NCI-H82 treated with DMSO at 0.1 percent for 48 hours (cell line): ENCODE data around the gene ABLIM3.

Experiments
- DNase-seq: peaks from one replicate; lab custom pipeline; 2025; ENCODE audit not compliant: unreplicated experiment; lab: John Stamatoyannopoulos, UW

ABLIM3 gene

DNA sequence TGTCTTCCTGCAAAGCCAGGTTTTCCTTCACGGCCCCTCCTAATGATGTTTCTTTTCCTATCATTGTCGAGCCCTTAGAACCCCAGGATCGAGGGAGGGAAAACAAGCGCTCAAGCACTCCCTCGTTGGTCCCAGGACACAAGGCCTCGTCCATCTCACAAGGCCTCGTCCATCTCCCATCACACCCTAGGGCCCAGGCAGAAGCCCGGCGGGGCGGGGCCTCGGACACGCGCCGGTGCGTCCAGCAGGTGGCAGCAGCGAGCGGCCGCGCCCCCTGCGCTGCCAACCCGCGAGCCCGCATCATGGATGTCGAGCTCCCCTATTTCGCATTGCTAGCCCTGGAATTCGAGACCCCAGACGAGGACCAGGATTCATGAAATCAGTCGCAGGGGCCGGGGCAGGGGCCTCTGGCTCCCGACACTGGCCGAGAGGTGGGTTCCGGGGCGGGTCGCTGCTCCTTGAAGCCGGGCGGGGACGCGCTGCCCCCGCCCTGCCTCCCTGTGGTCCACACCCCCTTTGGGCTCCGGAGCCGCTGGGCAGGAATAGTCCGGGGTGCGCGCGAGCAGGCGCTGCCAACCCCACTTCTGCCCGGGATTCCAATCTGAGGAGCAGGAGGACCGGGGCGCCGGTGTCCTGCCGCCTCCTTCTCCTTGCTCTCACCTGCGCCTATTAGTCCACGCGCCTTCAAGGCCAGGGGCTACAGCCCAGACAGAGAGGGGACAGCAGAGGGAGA is at the start of gene ABLIM3:
ABLIM3 (plus strand) TSS at position 270 of the 733 bp plus-strand sequence. CDS start 603 bp downstream, outside the sequence.
- no peak for DNase-seq

DNA sequence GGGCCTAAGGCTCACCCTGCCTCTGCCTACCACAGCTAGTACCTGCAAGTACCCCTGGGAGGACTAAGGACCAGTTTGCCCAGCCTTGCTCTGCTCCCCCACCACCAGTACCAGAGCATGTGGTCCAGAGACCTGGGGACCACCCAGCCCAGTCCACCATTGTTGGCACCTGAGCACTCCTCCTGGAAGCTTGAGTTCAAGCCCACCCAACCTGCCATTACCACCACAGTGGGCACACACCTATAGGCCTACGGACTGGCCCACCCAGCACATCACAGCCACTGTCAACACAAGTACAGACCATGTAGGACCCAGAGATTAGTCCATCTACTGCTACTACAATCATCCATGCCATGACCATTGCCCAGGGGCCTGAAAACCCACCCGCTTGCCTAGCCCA is 47.7 kb upstream of the ABLIM3 start:
- no peak for DNase-seq

DNA sequence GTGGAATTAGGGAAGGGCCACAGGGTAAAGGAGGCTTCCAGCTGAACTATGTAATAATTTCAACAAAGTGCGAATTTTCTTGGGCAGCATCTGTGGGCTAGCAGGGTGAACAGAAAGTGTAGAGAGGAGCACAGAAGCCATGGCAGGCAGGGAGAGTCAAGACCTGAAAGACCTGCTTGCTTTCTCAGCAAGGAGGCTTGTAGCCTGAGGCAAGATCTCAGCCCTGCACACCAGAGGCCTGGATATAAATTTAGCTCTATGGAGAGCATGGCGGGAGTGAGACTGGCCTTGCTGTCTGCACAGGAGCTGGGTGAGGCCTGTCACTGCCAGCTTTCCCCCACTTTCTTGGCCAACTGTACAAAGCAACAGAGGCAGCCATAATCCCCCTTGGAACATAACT is 46.3 kb upstream of the ABLIM3 start:
- DNase-seq: no peak

DNA sequence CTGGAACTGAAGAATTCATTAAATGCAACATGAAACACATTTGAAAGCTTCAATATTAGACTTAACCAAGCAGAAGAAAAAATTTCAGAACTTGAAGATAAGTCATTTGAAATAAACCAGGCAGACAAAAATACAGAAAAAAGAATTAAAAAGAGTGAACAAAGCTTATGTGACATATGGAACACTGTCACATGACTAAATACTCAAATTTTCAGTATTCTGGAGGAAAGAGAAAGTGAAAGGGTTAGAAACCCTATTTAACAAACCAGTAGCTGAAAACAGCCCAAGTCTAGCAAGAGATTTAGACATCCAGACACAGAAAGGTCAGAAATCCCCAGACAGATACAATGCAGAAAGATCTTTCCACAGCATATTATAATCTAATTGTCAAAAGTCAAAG is 41.4 kb upstream of the ABLIM3 start:
- DNase-seq: no peak

DNA sequence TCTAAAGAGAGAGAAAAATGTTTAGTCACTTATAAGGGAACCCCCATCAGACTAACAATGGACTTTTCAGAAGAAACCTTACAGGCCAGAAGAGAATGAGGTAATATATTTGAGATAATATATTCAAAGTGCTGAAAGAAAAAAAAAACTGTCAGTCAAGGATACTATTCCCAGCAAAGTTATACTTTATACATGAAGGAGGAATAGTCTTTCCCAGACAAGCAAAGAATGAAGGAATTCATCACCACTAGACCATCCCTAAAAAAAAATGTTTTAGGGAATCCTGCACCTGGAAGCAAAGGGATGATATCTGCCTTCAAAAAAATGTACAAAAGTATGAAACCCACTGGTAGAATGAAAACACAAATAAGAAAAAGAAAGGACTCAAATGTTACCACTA is 41.0 kb upstream of the ABLIM3 start:
- no peak for DNase-seq

DNA sequence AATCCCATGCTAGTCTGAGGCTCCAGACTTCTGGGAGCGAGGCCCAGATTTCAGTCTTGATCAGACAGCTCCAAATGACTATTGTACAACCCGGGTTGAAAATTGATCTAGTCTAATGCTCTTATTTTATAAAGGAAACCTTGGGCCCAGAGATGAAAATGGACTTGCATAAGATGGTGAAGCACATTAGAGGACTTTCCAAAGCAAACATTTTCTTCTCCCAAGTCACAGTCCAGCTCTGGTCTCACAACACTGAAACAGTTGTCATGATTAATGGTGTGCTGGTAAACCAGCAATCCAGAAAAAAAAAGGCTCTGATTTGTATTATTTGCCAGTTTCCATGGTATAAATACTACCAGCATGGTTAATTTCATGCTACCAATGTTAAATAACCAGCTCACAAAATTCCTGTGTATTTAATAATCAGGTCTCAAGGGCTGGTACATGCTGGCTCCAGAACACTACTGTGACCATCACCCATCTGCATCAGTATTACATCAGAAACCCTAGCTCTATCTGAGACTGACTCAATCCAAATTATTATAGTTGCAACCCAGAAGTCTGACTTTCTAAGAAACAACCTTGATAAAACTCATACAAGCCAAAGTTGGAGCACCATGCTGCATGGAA is 32.5 kb upstream of the ABLIM3 start:
- no peak for DNase-seq

DNA sequence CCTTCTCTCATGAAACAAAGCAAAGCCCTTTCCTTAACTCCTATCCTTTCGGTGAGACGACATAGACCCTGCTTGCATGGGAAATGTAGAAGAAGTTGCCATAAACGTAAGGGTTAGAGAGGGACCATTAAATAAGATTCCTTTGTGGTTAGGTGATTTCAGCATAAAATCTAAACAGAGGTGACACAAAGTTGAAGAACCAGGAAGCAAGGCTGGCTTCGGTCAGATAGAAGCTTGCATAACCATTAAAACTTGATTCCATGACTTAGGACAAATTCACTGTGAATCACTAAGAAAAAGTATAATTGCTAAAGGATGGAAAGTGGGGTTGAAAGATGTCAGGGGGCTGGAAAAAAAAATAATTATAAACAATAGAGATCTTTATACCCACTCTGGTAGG is 30.9 kb upstream of the ABLIM3 start:
- no peak for DNase-seq

DNA sequence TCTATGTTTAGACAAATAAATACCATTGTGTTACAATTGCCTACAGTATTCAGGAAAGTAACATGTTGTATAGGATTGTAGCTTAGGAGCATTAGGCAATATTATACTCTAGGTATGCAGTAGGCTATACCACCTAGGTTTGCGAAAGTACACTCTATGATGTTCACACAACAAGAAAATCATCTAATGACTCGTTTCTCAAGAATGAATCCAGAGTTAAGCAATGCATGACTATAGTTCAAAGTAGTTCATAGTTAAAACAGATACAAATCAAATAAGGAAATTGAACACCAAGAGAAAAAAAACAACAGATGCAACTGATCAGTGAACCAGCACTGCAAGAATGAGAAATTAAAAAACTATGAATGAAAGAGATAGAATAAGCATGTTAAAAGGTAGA is 27.6 kb upstream of the ABLIM3 start:
- no peak for DNase-seq

DNA sequence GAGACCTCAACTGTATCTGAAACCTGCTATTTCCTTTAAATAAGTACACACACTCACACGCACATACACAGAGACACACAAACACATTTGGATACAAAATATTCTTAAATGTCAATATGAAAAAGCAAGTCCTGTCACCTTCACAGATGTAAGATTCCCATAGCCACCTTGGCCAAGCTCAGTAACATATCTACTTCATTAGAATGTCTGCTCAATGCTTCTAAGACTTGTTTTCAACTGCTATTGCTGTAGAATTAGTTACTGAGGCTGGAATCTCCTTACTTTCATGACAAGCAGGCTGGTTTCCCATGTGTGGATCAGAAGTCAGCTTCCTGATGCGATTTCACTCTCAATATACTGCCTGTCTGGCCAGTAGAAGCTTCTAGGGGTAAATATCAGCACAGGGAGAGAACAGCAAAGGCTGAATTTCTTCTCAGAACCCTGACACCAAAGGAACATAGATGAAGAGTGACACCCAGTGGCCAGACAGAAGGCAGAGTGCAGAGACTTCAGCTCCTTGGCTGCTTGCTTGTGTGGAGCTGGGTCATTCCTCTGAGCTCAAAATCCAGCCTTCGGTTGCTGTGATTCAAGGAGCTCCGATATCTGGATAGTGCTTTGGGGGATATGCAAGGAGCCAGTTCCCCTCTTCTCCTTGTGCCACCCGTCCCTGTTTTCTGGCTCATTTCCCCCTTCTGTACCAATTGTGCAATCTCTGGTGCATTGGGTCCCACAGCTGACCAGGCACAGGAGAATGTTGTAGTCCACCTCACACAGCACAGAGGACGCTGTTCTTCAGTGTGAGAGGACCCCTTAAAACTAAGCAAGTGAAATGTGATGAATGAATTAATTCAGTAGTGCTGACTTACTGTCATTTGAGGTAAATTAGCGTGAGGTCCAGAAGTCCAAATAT is 26.6 kb upstream of the ABLIM3 start:
- peak; percentile 45 for DNase-seq

DNA sequence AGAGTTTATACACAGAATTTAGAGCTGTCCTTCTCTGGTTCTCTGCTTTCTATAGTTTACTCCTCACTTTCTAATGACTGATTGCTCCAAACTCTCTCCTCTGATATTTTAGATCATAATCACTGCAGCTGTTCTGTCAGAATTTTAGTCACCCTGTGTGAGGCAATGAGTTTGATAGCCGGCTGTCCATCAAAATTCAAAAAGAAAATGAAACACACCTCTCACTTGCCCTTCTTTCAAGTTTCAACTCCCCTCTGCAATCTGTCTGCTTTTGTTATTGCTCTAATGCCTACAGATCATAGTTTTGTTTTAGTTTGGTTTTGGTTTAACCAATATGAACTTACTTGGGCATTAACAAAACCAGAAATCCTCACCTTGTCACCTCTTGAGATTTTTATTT is 23.3 kb upstream of the ABLIM3 start:
- no peak for DNase-seq

DNA sequence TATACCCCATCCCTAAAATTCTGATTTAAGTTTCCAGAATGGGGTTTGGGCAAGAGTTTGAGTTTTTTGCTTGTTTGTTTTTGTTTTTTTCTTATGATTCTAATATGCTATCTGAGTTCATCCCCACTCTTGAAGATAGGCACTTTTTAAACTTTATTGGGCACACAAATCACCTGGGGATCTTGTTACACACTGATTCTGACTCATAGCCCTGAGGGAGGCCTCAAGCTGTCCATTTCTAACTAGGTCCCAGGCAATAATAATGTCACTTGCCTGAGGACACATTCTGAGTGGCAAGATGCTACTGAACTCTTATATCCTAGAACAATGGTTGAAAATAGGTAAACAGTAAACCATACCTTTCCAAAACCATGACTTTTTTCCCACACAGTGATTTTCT is 22.8 kb upstream of the ABLIM3 start:
- no peak for DNase-seq

DNA sequence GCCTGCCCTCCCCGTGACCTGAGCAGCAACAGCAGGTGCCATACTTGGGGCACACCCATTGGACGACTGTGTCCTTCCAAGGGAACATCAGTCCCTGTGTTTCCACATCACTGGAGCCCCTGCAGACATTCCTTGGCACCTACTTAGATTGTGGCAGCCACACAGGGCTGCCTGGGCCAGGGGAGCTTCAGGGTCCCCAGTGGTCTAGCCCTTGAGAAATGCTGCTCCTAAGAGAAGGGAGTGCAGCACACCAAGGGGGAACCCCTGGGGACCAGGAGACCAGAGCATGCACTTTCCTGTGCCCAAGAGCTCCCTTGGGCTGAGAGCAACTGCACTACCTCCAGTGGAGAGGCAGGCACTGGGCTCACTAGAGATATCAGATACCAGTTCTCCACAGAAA is 20.1 kb upstream of the ABLIM3 start:
- DNase-seq: no peak

DNA sequence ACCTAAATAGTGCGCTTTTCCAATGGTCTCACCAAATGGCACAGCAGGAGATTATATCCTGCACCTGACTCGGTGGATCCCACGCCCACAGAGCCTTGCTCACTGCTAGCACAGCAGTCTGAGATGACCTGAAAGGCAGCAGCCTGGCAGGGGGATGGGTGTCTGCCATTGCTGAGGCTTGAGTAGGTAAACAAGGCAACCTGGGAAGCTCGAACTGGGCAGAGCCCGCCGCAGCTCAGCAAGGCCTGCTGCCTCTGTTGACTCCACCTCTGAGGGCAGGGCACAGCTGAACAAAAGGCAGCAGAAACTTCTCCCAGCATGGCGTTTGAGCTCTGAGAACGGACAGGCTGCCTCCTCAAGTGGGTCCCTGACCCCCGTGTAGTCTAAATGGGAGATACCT is 18.1 kb upstream of the ABLIM3 start:
- DNase-seq: no peak

DNA sequence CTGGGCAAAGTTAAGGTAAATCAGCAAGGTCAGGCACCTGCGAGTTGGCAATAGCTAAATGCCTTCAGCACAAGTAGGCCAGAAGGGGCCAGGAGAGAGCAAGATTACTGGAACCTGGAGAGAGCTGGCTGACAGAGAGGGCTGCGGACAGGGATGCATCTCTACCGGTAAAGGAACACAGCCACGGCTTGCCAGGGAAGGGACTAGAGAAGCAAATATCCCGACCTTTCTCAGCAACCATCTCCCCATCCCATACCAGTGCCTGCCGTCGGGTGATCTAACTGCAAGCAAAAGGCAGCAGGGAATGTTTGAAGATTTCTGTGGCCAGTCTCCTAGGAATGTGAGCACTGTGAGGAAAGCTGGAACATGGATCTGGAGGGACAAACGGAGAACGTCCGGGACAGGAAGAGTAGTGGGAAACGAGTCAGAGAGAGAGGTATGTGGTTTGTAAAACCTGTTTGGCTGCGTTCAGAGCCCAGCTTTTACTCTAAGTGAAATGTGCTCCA is 15.9 kb upstream of the ABLIM3 start:
- no peak for DNase-seq

DNA sequence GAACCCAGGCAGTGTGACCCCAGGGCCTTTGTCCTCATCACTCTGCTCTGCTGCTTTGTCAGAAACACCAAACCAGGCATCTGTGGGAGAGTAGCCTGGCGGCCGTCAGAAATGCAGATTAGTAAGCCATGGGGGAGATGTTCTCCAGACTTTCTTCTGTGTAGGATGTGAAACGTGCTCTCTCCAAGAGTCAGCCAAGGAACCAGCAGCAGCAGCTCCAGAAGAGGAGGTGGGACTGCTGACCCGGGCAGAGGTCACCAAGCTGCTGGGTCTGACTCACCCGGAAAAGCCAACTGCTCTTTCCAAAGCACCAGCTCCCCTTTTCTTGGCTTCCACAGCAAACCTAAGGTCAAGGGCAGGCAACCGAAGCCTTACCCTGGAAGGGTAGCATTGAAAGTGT is 14.4 kb upstream of the ABLIM3 start:
- DNase-seq: no peak

DNA sequence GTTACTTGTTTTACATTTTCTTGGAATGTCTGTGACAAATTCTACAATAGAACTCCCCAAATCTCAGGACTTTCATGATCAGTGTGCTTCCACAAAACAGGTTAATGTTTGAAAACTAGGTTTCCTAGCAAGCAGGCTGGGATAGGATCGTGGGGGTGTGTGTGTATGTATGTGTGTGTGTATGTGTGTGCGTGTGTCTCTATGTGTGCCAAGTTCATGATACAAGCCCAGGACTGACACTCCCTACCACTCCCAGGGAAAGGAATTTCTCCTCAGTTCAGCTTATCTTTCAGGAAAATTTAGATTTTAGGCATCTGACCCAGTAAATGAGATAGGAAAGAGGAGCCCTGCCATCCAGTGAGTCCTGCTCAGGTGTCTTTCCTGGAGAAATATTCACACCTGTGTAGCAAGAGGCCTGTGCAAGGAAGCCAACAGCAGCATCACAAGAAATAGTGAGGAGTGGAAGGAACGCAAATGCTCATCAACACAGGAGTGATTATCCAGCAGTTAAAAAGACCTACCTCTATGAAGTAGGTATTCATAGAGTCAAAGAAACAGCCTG is 13.8 kb upstream of the ABLIM3 start:
- DNase-seq: no peak

DNA sequence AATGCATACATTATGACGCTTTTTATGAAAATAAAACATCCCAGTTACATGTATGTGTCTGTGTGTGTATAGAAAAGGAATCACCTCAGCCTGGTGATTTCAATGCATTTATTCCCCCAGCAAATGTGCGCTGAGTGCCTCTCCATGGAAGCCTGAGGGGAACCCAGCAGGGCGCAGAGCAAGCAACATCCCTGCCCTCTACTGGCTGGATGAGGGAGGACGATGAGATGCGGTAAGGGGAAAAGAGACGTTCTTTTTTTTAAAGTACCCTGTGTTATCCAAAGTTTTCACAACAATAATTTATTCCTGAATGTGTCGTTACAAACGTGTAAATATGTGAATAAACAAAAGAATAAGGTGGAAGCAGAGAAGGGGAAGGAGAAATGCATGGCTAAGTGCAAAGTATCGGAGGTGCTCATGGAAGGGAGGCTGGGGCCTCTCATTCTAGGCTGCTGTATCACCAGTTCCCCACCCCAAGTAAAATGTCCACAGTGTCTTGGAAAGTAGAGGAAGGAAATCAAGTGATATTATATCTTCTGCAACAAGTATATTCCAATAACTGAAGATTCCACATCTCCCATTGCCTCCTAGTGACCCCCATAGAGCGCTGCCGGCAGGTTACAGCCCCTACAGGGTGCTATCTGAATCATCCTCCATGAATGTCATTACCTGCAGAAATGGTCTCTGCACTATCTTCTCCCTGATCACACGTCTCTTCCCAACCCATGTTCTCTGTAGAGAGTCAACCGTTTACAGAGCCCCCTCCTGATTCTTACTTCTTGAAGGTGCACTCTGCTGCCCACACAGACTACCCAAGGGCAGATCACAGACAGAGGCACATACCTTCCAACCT is 13.0 kb upstream of the ABLIM3 start:
- DNase-seq: no peak

DNA sequence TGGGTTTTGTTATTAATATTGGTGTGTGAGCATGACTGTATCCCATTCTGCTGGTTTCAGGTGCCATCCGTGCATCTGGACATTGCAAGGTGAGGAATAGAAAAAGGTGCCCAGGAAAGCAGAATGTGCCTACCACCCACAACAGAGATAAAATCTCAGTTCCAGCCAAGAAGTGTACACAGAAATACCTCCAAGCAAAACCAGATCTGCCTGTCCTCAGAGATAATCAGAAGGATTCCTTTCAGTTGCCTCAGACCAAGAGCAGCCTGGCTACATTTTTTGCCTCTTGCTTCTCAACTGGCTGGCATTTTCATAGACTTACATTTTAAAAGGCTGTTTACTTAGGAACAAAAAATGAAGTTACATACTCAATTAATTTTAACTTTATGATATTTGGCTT is 12.1 kb upstream of the ABLIM3 start:
- DNase-seq: no peak

DNA sequence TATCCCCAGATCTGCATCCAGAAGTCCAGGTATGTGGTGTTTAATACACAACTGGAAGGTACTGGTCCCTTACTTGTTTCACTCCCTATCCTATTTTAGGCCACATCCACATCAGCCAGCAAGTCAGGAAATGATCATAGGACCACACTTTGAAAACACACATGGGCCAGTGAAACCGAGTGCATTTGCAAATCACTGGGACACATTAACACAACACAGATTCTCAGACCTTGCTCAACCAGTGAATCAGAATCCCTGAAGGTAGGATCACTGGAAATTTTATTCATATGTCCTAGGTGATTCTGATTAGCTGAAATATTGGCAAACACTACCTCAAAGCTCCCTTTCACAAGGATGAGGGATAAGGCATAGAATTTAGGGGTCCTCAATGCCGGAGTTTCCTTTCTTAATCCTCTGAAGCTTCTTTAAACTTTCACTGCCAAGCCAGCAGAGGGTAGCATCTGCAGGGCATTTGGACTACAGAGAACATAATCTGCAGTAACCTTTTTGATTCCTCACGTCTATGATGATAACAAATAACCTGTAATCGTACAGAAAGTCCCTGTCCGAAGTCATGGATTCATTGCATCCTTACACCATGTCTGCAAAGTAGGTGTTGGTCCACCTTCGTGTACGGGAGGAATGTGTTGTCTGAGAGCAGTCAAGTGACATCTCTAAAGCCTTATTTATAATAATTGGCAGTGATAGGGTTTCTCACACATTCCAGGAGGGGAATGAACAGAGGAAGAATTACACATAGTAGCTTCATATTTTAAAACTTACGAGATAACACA is 11.0 kb upstream of the ABLIM3 start:
- no peak for DNase-seq

DNA sequence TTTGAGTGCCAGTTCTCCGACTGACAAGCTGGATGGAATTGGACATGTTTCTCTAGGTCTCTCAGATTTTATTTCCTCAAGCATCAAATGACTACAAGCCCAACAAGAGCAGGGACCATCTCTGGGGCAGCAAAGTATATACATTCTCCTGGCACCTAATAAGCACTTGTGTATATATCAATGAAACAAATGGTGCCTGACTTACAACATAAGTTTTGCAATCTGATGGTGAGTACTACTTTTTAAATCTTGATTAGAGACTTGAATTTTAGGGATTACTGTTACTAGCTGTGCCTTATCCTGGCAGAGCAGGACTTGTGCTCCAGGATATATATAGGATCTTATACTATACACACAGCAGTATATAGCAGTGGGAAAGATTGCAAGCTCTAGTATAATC is 8.8 kb upstream of the ABLIM3 start:
- no peak for DNase-seq
